ENCODE data around the gene MAGI1. TPM values are rescaled to one million over a fixed set of nuclear protein-coding genes. Genes with fewer than 3 reads are reported as not detected.

The MAGI1 gene
- polyA plus RNA-seq, 1 of the 3 experiments (the other 2 are of a cell fraction), result 10.3 TPM

GRCh38 chr3:65701516-65701915, 337.2 kb downstream of the MAGI1 start:
- DNase-seq, result no peak
- no peaks in the 10 kb centered on the region for H3K4me1 ChIP-seq (ENCODE audit: control insufficient read depth in 1 of 2, insufficient read depth in 2 of 2, low read depth in 1 of 2, low read length in 1 of 2)
- H3K9me3 ChIP-seq, result no peaks in the 10 kb centered on the region
- no peak overlapping the region for H3K4me3 ChIP-seq (ENCODE audit: low read depth in 2 of 2, low read length in 1 of 2)
- ChIA-PET POLR2A (no interaction called here), CTCF (interaction anchor here (0.6 to 2.9 kb wide), 8 partner anchors 12 to 1168 kb away, joined by 3 to 12 read pairs (median 5); no protein-coding TSS in a partner anchor)
- TF ChIP-seq, protein P1, sequence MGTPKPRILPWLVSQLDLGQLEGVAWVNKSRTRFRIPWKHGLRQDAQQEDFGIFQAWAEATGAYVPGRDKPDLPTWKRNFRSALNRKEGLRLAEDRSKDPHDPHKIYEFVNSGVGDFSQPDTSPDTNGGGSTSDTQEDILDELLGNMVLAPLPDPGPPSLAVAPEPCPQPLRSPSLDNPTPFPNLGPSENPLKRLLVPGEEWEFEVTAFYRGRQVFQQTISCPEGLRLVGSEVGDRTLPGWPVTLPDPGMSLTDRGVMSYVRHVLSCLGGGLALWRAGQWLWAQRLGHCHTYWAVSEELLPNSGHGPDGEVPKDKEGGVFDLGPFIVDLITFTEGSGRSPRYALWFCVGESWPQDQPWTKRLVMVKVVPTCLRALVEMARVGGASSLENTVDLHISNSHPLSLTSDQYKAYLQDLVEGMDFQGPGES (IDR thresholded peaks at IDR 0.05; ENCODE audit: low read depth, low read length), result no peak
- no peak for TF ChIP-seq NRF1 (IDR thresholded peaks at IDR 0.05; ENCODE audit: low read depth, low read length)
- no peak for TF ChIP-seq USF1 (IDR thresholded peaks at IDR 0.05; ENCODE audit: borderline replicate concordance, low read depth)
- no peak for TF ChIP-seq SMC3 (IDR thresholded peaks at IDR 0.05; ENCODE audit: low read depth, low read length)
- no peak for TF ChIP-seq FOSL2 (IDR thresholded peaks at IDR 0.05; ENCODE audit: borderline replicate concordance, low read depth)
- no peak for TF ChIP-seq TAF1 (IDR thresholded peaks at IDR 0.05; ENCODE audit: borderline replicate concordance, low read depth, low read length)
- no peak for TF ChIP-seq RAD21 (IDR thresholded peaks at IDR 0.05; ENCODE audit: low read length)
- TF ChIP-seq, protein P2, sequence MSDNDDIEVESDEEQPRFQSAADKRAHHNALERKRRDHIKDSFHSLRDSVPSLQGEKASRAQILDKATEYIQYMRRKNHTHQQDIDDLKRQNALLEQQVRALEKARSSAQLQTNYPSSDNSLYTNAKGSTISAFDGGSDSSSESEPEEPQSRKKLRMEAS (IDR thresholded peaks at IDR 0.05; ENCODE audit: low read depth), result no peak
- TF ChIP-seq YY1 (IDR thresholded peaks at IDR 0.05; ENCODE audit: low read depth), result no peak
- no peak for TF ChIP-seq MXI1 (IDR thresholded peaks at IDR 0.05; ENCODE audit: low read depth, low read length)
- TF ChIP-seq TEAD4 (IDR thresholded peaks at IDR 0.05; ENCODE audit: borderline replicate concordance, insufficient read depth), result no peak
- TF ChIP-seq GATA2 (CRISPR knock-in tag; IDR thresholded peaks at IDR 0.05), result no peak
- TF ChIP-seq FOXJ3 (CRISPR knock-in tag; IDR thresholded peaks at IDR 0.05), result no peak
- TF ChIP-seq JUND (IDR thresholded peaks at IDR 0.05), result no peak
- H3K79me2 ChIP-seq (ENCODE audit: insufficient read depth), result peaks cover under 1% of the 10 kb centered on the region; the same call in 1 of the 2 replicates
- no peak overlapping the region for H3K4me2 ChIP-seq
- no peaks in the 10 kb centered on the region for H3F3A ChIP-seq (replicated peaks; ENCODE audit: insufficient read depth)
- no peak overlapping the region for H2AFZ ChIP-seq (ENCODE audit: low read depth)
- no peak overlapping the region for H3K9ac ChIP-seq
- H3K36me3 ChIP-seq (replicated peaks in 1 of 2; ENCODE audit: control insufficient read depth in 1 of 2, insufficient read depth in 2 of 2, low read length in 1 of 2), result no peaks in the 10 kb centered on the region
- H3K27me3 ChIP-seq (ENCODE audit: insufficient read depth), result no peaks in the 10 kb centered on the region
- no peak overlapping the region for H3K27ac ChIP-seq (ENCODE audit: low read depth in 2 of 2, low read length in 1 of 2)
- no peaks in the 10 kb centered on the region for H3K9me2 ChIP-seq
- H4K20me1 ChIP-seq (ENCODE audit: insufficient read depth), result no peaks in the 10 kb centered on the region
- WGBS (ENCODE audit: low lambda C conversion rate), result 91% methylated on average over 4 of the region's 4 CpGs

GRCh38 chr3:65689436-65689835, 349.3 kb downstream of the MAGI1 start:
- no peak overlapping the region for H3K27ac ChIP-seq (ENCODE audit: low read depth in 2 of 2, low read length in 1 of 2)
- POLR2A ChIA-PET, result no interaction called here
- H3F3A ChIP-seq (replicated peaks; ENCODE audit: insufficient read depth), result no peaks in the 10 kb centered on the region
- DNase-seq, result peak; percentile 9
- H3K36me3 ChIP-seq (replicated peaks in 1 of 2; ENCODE audit: control insufficient read depth in 1 of 2, insufficient read depth in 2 of 2, low read length in 1 of 2), result no peaks in the 10 kb centered on the region
- H3K9me2 ChIP-seq, result no peaks in the 10 kb centered on the region
- no peaks in the 10 kb centered on the region for H3K27me3 ChIP-seq (ENCODE audit: insufficient read depth)
- H2AFZ ChIP-seq (ENCODE audit: low read depth), result no peak overlapping the region
- CTCF ChIA-PET, result interaction anchor here (0.5 to 1.9 kb wide), 6 partner anchors 12 to 61 kb away, joined by 3 to 8 read pairs (median 5); no protein-coding TSS in a partner anchor
- H3K4me3 ChIP-seq (ENCODE audit: low read depth in 2 of 2, low read length in 1 of 2), result no peak overlapping the region
- no peaks in the 10 kb centered on the region for H4K20me1 ChIP-seq (ENCODE audit: insufficient read depth)
- 92% methylated on average over 3 of the region's 3 CpGs for whole genome bisulfite sequencing (ENCODE audit: low lambda C conversion rate)
- H3K9ac ChIP-seq, result no peak overlapping the region
- H3K4me2 ChIP-seq, result no peak overlapping the region
- no peaks in the 10 kb centered on the region for H3K9me3 ChIP-seq
- peaks cover 2 to 9% of the 10 kb centered on the region in 2 experiments; a peak in 2 of 4 replicates for H3K4me1 ChIP-seq (ENCODE audit: control insufficient read depth in 1 of 2, insufficient read depth in 2 of 2, low read depth in 1 of 2, low read length in 1 of 2)
- H3K79me2 ChIP-seq (ENCODE audit: insufficient read depth), result peaks cover 3% of the 10 kb centered on the region
- TF ChIP-seq POLR2AphosphoS5 (IDR thresholded peaks at IDR 0.05; ENCODE audit: low read depth, low read length) (no peak), EZH2phosphoT487 (IDR thresholded peaks at IDR 0.05; ENCODE audit: borderline replicate concordance, low read depth) (no peak), TCF12 (IDR thresholded peaks at IDR 0.05) (no peak), ZBTB33 (IDR thresholded peaks at IDR 0.05; ENCODE audit: borderline replicate concordance, low read depth) (no peak), FOXM1 (IDR thresholded peaks at IDR 0.05; ENCODE audit: low read depth) (no peak), YY1 (IDR thresholded peaks at IDR 0.05; ENCODE audit: low read depth) (no peak), SIN3A (IDR thresholded peaks at IDR 0.05; ENCODE audit: borderline replicate concordance, low read depth, low read length) (no peak), RAD21 (IDR thresholded peaks at IDR 0.05; ENCODE audit: low read length) (no peak), USF2 (IDR thresholded peaks at IDR 0.05; ENCODE audit: borderline replicate concordance, low read depth, low read length) (no peak), MXI1 (IDR thresholded peaks at IDR 0.05; ENCODE audit: low read depth, low read length) (no peak)
- TF ChIP-seq, protein P1 (IDR thresholded peaks at IDR 0.05; ENCODE audit: low read depth, low read length), result no peak

Measured in SK-N-SH (cell line).